ENCODE measurements around the gene NF1. TPM values are rescaled to one million over a fixed set of nuclear protein-coding genes. Genes with fewer than 3 reads are reported as not detected.
"Not testable (repeated sequence)": the region's sequence is repeated elsewhere in the genome, so short reads cannot be mapped to it uniquely, and the experiment has no call there.

NF1 gene
- total and polyA plus RNA-seq, 10 donors, result 3.1 to 97.7 (median 58.3) TPM

GRCh38 chr17:31156326-31156725, 61.5 kb downstream of the NF1 start:
- Histone ChIP-seq H3K27ac (no peak overlapping the region), H3K36me3 (peaks cover 0 to 23% (median 0%) of the 10 kb centered on the region in 6 donors), H3K4me3 (no peak overlapping the region), H3K9me3 (peaks cover 0 to 16% (median 11%) of the 10 kb centered on the region in 8 donors), H3K4me1 (peaks cover 0 to 27% (median 10%) of the 10 kb centered on the region in 6 donors), H3K27me3 (replicated peaks in 1 of 7) (no peaks in the 10 kb centered on the region)
- DNase-seq, result no peak
- 84 to 92% (median 88%) methylated on average over 2 of the region's 2 CpGs for WGBS, 5 donors
- TF ChIP-seq, protein P1, sequence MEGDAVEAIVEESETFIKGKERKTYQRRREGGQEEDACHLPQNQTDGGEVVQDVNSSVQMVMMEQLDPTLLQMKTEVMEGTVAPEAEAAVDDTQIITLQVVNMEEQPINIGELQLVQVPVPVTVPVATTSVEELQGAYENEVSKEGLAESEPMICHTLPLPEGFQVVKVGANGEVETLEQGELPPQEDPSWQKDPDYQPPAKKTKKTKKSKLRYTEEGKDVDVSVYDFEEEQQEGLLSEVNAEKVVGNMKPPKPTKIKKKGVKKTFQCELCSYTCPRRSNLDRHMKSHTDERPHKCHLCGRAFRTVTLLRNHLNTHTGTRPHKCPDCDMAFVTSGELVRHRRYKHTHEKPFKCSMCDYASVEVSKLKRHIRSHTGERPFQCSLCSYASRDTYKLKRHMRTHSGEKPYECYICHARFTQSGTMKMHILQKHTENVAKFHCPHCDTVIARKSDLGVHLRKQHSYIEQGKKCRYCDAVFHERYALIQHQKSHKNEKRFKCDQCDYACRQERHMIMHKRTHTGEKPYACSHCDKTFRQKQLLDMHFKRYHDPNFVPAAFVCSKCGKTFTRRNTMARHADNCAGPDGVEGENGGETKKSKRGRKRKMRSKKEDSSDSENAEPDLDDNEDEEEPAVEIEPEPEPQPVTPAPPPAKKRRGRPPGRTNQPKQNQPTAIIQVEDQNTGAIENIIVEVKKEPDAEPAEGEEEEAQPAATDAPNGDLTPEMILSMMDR (IDR thresholded peaks at IDR 0.05 in 8 of 11, conservative IDR thresholded peaks at IDR 0.05 in 3 of 11), result no peak
- TF ChIP-seq POLR2A (IDR thresholded peaks at IDR 0.05), result no peak
- intact Hi-C loops (cut with DNase I; ENCODE audit: low total_unique reads), result no loop called here

- Histone ChIP-seq H3K9me3 (peaks cover 0 to 15% (median 11%) of the 10 kb centered on the region in 8 donors), H3K36me3 (peaks cover 0 to 23% (median 0%) of the 10 kb centered on the region in 6 donors), H3K4me1 (peaks cover 0 to 27% (median 10%) of the 10 kb centered on the region in 6 donors)
- H3K27ac ChIP-seq; intact Hi-C loops (cut with DNase I; ENCODE audit: low total_unique reads); DNase-seq; H3K4me3 ChIP-seq; H3K27me3 ChIP-seq (replicated peaks in 1 of 7): not testable (repeated sequence)
- WGBS, 5 donors, result 95 to 99% (median 99%) methylated on average over 6 of the region's 6 CpGs
Measured at GRCh38 chr17:31156864-31157263, 62.1 kb downstream of the NF1 start.

DNA sequence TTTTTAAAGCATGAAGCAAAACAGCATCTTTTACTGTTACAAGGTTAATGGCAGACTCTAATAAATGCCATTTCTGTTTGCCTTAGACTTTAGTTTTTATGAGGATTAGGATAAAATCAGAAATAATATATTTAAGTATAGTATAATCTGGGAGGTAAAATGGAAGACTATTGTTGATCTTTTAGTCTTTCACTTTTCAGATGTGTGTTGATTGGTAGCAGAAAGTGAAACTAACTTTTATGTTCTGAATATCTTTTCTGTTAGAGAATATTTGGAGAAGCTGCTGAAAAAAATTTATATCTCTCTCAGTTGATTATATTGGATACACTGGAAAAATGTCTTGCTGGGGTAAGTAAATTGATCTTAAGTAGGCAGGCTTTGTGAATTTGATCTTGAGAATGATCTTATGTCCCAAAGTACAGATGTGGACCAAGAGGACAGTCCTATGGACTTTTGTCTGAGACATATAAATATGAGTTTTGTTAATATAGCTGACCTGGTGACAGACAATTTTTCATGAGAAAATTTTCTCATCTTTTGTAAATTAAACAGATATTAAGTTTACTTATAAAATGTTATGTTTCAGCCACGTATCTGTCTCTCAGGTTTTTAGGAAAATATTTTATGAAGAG, 64.1 kb downstream of the NF1 start:
- peaks cover 0 to 32% (median 0%) of the 10 kb centered on the region in 6 donors for H3K36me3 ChIP-seq
- WGBS, 5 donors, result 46 to 73% (median 50%) methylated on average over 1 of the region's 1 CpG
- H3K27ac ChIP-seq, result peak overlapping the region in 7 of 8 donors; percentile 20 to 66 (median 45)
- no peaks in the 10 kb centered on the region for H3K9me3 ChIP-seq
- H3K4me1 ChIP-seq, result peaks cover 0 to 27% (median 10%) of the 10 kb centered on the region in 6 donors
- intact Hi-C loops (cut with DNase I; ENCODE audit: low total_unique reads), result no loop called here
- TF ChIP-seq, protein P1 (IDR thresholded peaks at IDR 0.05 in 8 of 11, conservative IDR thresholded peaks at IDR 0.05 in 3 of 11), result no peak
- TF ChIP-seq POLR2AphosphoS5 (IDR thresholded peaks at IDR 0.05), result no peak
- no peak for TF ChIP-seq POLR2A (IDR thresholded peaks at IDR 0.05)
- H3K4me3 ChIP-seq, result peak overlapping the region in 4 of 8 donors; percentile 11 to 33 (median 16)
- no peak for DNase-seq
- H3K27me3 ChIP-seq (replicated peaks in 1 of 7), result no peaks in the 10 kb centered on the region

GRCh38 chr17:31163091-31163781, 68.5 kb downstream of the NF1 start:
- Histone ChIP-seq H3K9me3 (no peaks in the 10 kb centered on the region), H3K4me1 (peaks cover 0 to 23% (median 9%) of the 10 kb centered on the region in 6 donors), H3K4me3 (no peak overlapping the region), H3K27ac (no peak overlapping the region), H3K36me3 (peaks cover 0 to 42% (median 4%) of the 10 kb centered on the region in 6 donors), H3K27me3 (replicated peaks in 1 of 7) (no peaks in the 10 kb centered on the region)
- TF ChIP-seq POLR2AphosphoS5 (IDR thresholded peaks at IDR 0.05) (no peak), POLR2A (IDR thresholded peaks at IDR 0.05) (no peak)
- TF ChIP-seq, protein P1 (IDR thresholded peaks at IDR 0.05 in 8 of 11, conservative IDR thresholded peaks at IDR 0.05 in 3 of 11), result no peak
- 93 to 97% (median 96%) methylated on average over 7 of the region's 7 CpGs for WGBS, 5 donors
- intact Hi-C loops (cut with DNase I; ENCODE audit: low total_unique reads), result no loop called here
- DNase-seq, result no peak
